ENCODE results near the gene MRPL43. TPM values are rescaled to one million over a fixed set of nuclear protein-coding genes. Genes with fewer than 3 reads are reported as not detected.

The MRPL43 gene
- total and polyA plus RNA-seq, 2 experiments from 2014 or later = 83.5 to 145 TPM

DNA sequence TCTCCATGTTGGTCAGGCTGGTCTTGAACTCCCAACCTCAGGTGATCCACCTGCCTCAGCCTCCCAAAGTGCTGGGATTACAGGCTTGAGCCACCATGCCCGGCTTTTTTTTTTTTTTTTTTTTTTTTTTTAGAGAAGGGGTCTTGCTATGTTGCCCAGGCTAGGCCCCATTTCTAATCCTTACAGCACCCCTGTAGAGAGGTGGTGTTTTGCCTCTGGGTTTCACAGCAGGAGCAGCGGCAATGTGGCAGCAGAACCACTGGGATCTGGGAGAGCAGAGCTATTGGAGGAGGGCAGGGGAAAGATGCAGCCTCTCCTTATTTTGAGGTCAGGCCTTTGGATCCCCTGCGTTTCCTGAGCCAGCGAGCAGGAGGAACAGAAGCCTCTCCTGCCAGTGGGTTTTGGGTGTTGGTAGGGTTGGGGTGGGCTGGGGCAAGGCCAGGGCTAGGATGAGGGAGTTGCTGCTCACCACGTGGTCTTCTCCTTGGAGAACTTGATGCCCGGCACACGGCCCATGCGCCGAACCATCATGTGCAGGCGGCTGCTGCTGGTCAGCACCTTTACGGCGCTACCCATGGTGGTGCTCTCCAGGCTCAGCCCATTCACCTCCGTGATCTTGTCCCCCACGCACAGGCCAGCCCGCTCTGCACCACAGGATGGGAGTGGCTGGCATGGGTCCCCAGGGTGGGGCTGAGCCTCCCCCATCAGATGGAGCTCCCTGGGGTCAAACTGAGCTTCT, 35.8 kb upstream of the MRPL43 start:
- Histone ChIP-seq H2AFZ (no peak overlapping the region), H3K9me3 (ENCODE audit: low read depth) (no peaks in the 10 kb centered on the region), H3K4me3 (no peak overlapping the region), H3K27me3 (replicated peaks; ENCODE audit: insufficient read depth) (no peaks in the 10 kb centered on the region), H3K27ac (no peak overlapping the region), H3K9me2 (ENCODE audit: insufficient read depth) (no peaks in the 10 kb centered on the region), H3K9ac (no peak overlapping the region), H3K4me2 (ENCODE audit: unreplicated experiment) (no peak overlapping the region), H3F3A (ENCODE audit: insufficient read depth) (no peaks in the 10 kb centered on the region), H3K79me2 (ENCODE audit: insufficient read depth) (no peaks in the 10 kb centered on the region), H3K36me3 (ENCODE audit: low read depth) (no peaks in the 10 kb centered on the region), H3K4me1 (ENCODE audit: insufficient read depth) (no peaks in the 10 kb centered on the region), H4K20me1 (ENCODE audit: insufficient read depth) (no peaks in the 10 kb centered on the region)
- in situ Hi-C loops (cut with MboI) = no loop called here
- WGBS, 2 experiments (ENCODE audit: low coverage in 1 of 2, low lambda C conversion rate in 2 of 2, missing lambda C conversion rate in 2 of 2) = 80 to 82% methylated on average over 12 to 15 of the region's 15 CpGs
- TF ChIP-seq EZH2 (IDR thresholded peaks at IDR 0.05; ENCODE audit: insufficient read depth, poor library complexity, severe bottlenecking) (no peak), EZH2phosphoT487 (IDR thresholded peaks at IDR 0.05; ENCODE audit: insufficient read depth, low read depth) (no peak)
- no peak for DNase-seq

DNA sequence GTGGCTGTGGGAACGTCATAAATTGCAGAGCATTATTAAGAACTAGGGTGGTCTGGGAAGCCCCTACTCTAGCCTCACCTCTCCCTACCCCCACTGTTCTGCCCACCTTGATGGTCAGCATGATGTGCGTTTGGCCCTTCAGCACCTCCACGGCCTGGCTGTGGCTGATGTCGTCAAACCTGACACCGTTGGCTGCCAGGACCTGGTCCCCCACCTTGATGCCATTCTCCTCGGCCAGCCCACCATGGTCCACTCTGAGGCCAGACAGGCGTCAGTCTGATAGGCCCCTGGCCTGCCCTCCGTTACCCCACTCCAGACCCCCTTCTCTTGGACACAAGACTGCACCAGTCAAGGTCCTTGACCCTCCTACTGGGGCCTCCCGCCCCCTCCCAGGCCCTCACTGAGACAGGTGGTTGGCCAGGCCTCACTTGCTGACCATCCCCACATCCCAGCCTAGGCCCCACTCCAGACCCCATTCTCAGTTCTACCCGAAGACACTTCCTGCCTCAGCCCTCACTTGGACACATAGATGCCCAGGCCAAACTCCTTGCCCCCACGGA, 34.5 kb upstream of the MRPL43 start:
- no peak for TF ChIP-seq EZH2phosphoT487 (IDR thresholded peaks at IDR 0.05; ENCODE audit: insufficient read depth, low read depth)
- TF ChIP-seq EZH2 (IDR thresholded peaks at IDR 0.05; ENCODE audit: insufficient read depth, poor library complexity, severe bottlenecking) = no peak
- Histone ChIP-seq H3K27ac (no peak overlapping the region), H3K36me3 (ENCODE audit: low read depth) (no peaks in the 10 kb centered on the region), H3F3A (ENCODE audit: insufficient read depth) (no peaks in the 10 kb centered on the region), H3K9me2 (ENCODE audit: insufficient read depth) (no peaks in the 10 kb centered on the region), H3K9ac (no peak overlapping the region), H3K27me3 (replicated peaks; ENCODE audit: insufficient read depth) (no peaks in the 10 kb centered on the region), H2AFZ (no peak overlapping the region), H3K4me3 (no peak overlapping the region), H3K4me2 (ENCODE audit: unreplicated experiment) (no peak overlapping the region), H4K20me1 (ENCODE audit: insufficient read depth) (no peaks in the 10 kb centered on the region), H3K9me3 (ENCODE audit: low read depth) (no peaks in the 10 kb centered on the region), H3K79me2 (ENCODE audit: insufficient read depth) (no peaks in the 10 kb centered on the region), H3K4me1 (ENCODE audit: insufficient read depth) (no peaks in the 10 kb centered on the region)
- in situ Hi-C loops (cut with MboI) = no loop called here
- no peak for DNase-seq
- 75 to 79% methylated on average over 10 to 11 of the region's 11 CpGs for WGBS, 2 experiments (ENCODE audit: low coverage in 1 of 2, low lambda C conversion rate in 2 of 2, missing lambda C conversion rate in 2 of 2)

DNA sequence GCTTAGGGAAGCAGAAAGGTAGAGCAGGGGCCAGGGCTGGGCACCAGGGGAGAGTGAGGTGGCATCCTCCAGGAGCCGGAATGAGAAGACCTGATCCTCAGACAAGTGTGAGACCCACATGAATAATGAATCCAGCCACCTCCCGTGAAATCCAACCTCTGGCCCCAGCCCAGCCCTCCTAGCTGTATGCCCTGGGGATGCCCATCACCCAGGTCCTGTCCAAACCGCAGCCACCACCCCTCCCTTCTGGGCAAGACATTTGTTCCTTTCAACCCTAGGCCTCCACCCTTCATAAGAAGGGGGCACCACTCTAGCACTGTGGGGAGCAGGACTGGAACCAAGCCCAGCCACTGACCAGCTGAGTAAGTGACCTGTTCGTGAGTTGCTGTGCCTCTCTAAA, 33.9 kb upstream of the MRPL43 start:
- Histone ChIP-seq H3K9ac (no peak overlapping the region), H3K9me3 (ENCODE audit: low read depth) (no peaks in the 10 kb centered on the region), H3K9me2 (ENCODE audit: insufficient read depth) (no peaks in the 10 kb centered on the region), H3K27me3 (replicated peaks; ENCODE audit: insufficient read depth) (no peaks in the 10 kb centered on the region), H3K27ac (no peak overlapping the region), H3K4me3 (no peak overlapping the region), H3F3A (ENCODE audit: insufficient read depth) (no peaks in the 10 kb centered on the region), H3K36me3 (ENCODE audit: low read depth) (no peaks in the 10 kb centered on the region), H3K4me2 (ENCODE audit: unreplicated experiment) (no peak overlapping the region), H2AFZ (no peak overlapping the region), H3K79me2 (ENCODE audit: insufficient read depth) (no peaks in the 10 kb centered on the region), H3K4me1 (ENCODE audit: insufficient read depth) (no peaks in the 10 kb centered on the region), H4K20me1 (ENCODE audit: insufficient read depth) (no peaks in the 10 kb centered on the region)
- TF ChIP-seq EZH2 (IDR thresholded peaks at IDR 0.05; ENCODE audit: insufficient read depth, poor library complexity, severe bottlenecking) (no peak), EZH2phosphoT487 (IDR thresholded peaks at IDR 0.05; ENCODE audit: insufficient read depth, low read depth) (no peak)
- no peak for DNase-seq
- in situ Hi-C loops (cut with MboI) = no loop called here
- 77 to 79% methylated on average over 3 to 4 of the region's 4 CpGs for WGBS, 2 experiments (ENCODE audit: low coverage in 1 of 2, low lambda C conversion rate in 2 of 2, missing lambda C conversion rate in 2 of 2)

DNA sequence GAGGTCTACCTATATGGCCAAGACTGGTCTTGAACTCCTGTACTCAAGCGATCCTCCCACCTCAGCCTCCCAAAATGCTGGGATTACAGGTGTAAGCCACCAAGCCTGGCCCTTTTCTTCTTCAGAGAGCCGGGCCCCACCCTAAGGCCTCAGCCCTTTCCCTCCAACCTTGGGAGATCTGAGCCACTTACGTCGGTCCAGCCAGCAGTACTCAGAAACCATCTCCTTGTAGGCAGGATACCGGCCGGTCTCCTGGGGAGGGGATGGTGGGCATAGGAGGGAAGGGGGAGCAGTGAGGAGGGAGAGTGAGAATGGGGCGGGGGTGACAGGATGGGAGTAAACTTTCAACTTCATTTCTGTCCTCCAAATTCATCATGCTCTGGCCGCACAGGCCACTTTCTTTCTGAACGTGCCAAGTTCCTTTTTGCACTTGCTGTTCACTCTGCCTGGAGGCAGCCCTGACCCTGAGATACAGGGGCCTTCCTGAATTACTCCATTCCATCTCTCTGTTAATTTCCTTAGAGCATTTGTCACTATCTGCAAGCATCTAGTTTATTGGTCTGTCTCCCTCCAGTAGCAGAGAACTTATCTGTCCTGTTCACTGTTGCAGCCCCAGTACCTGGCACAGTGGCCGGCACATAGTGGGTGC, 33.3 kb upstream of the MRPL43 start:
- Histone ChIP-seq H3K36me3 (ENCODE audit: low read depth) (no peaks in the 10 kb centered on the region), H3K9ac (no peak overlapping the region), H3K4me2 (ENCODE audit: unreplicated experiment) (no peak overlapping the region), H3K27ac (no peak overlapping the region), H3K4me1 (ENCODE audit: insufficient read depth) (no peaks in the 10 kb centered on the region), H2AFZ (no peak overlapping the region), H3K79me2 (ENCODE audit: insufficient read depth) (no peaks in the 10 kb centered on the region), H3K9me3 (ENCODE audit: low read depth) (no peaks in the 10 kb centered on the region), H3K27me3 (replicated peaks; ENCODE audit: insufficient read depth) (no peaks in the 10 kb centered on the region), H3K9me2 (ENCODE audit: insufficient read depth) (no peaks in the 10 kb centered on the region), H4K20me1 (ENCODE audit: insufficient read depth) (no peaks in the 10 kb centered on the region), H3F3A (ENCODE audit: insufficient read depth) (no peaks in the 10 kb centered on the region), H3K4me3 (no peak overlapping the region)
- DNase-seq = no peak
- WGBS, 2 experiments (ENCODE audit: low coverage in 1 of 2, low lambda C conversion rate in 2 of 2, missing lambda C conversion rate in 2 of 2) = 74 to 77% methylated on average over 10 of the region's 10 CpGs
- in situ Hi-C loops (cut with MboI) = no loop called here
- no peak for TF ChIP-seq EZH2 (IDR thresholded peaks at IDR 0.05; ENCODE audit: insufficient read depth, poor library complexity, severe bottlenecking)
- no peak for TF ChIP-seq EZH2phosphoT487 (IDR thresholded peaks at IDR 0.05; ENCODE audit: insufficient read depth, low read depth)
